GM11168 (cell line): ENCODE data around the gene OTUB2.

ENCODE experiments used
- in situ Hi-C: fragments of 300-500 bp; cut with MboI; formaldehyde crosslinking; loops from one replicate; pipeline ENCODE4 v1.12.0; 2022; ENCODE audit warnings: low sequenced_read_pairs; ENCODE audit not compliant: unreplicated experiment

OTUB2 gene

GRCh38 chr14:94038510-94038909, 12.4 kb downstream of the OTUB2 start:
- in situ Hi-C loops, result loop anchor here (5.0 kb wide), 1 partner anchor 99 kb away; no protein-coding TSS in a partner anchor

- in situ Hi-C loops, result loop anchor here (5.0 kb wide), 1 partner anchor 98 kb away; no protein-coding TSS in a partner anchor
Measured at GRCh38 chr14:94038921-94039629, 12.9 kb downstream of the OTUB2 start.

- in situ Hi-C loops, result no loop called here
Measured at GRCh38 chr14:94040247-94040646, 14.1 kb downstream of the OTUB2 start.

- in situ Hi-C loops, result no loop called here
Measured at GRCh38 chr14:94040796-94041195, 14.7 kb downstream of the OTUB2 start.

GRCh38 chr14:94041551-94042346, 15.6 kb downstream of the OTUB2 start:
- in situ Hi-C loops, result no loop called here

- in situ Hi-C loops, result no loop called here
Measured at GRCh38 chr14:94042433-94043091, 16.4 kb downstream of the OTUB2 start.

- in situ Hi-C loops, result no loop called here
Measured at GRCh38 chr14:94043111-94043755, 17.1 kb downstream of the OTUB2 start.

- in situ Hi-C loops, result no loop called here
Measured at GRCh38 chr14:94043756-94044475, 17.8 kb downstream of the OTUB2 start.

GRCh38 chr14:94044476-94045091, 18.4 kb downstream of the OTUB2 start:
- in situ Hi-C loops, result no loop called here

GRCh38 chr14:94045101-94045500, 19.0 kb downstream of the OTUB2 start:
- in situ Hi-C loops, result no loop called here

- in situ Hi-C loops, result no loop called here
Measured at GRCh38 chr14:94045563-94046345, 19.6 kb downstream of the OTUB2 start.

GRCh38 chr14:94046696-94047250, 20.6 kb downstream of the OTUB2 start:
- in situ Hi-C loops, result no loop called here

- in situ Hi-C loops, result no loop called here
Measured at GRCh38 chr14:94047581-94047980, 21.4 kb downstream of the OTUB2 start.

GRCh38 chr14:94048691-94049624, 22.8 kb downstream of the OTUB2 start:
- in situ Hi-C loops, result no loop called here

- in situ Hi-C loops, result loop anchor here (10.0 kb wide), 1 partner anchor 75 kb away; the partner anchor contains the start of gene IFI27L2
Measured at GRCh38 chr14:94049625-94050023, 23.5 kb downstream of the OTUB2 start.

GRCh38 chr14:94050231-94050880, 24.2 kb downstream of the OTUB2 start:
- in situ Hi-C loops, result loop anchor here (10.0 kb wide), 1 partner anchor 74 kb away; the partner anchor contains the start of gene IFI27L2

GRCh38 chr14:94051115-94051514, 25.0 kb downstream of the OTUB2 start:
- in situ Hi-C loops, result loop anchor here (10.0 kb wide), 1 partner anchor 74 kb away; the partner anchor contains the start of gene IFI27L2
